ENCODE measurements around the gene SYNPO2L. TPM values are rescaled to one million over a fixed set of nuclear protein-coding genes. Genes with fewer than 3 reads are reported as not detected.
A peak's percentile ranks its signal among the peaks of the same experiment; 100 is the strongest.

SYNPO2L gene
- total RNA-seq, 1 donor from 2014 or later = 0.32 TPM

- Histone ChIP-seq H3K36me3 (no peaks in the 10 kb centered on the region), H3K4me3 (no peak overlapping the region), H3K27me3 (ENCODE audit: low read depth) (no peaks in the 10 kb centered on the region), H3K9me3 (no peaks in the 10 kb centered on the region), H3K27ac (no peak overlapping the region), H3K4me1 (peaks cover 21% of the 10 kb centered on the region)
- DNase-seq = no peak
- no peak for ATAC-seq
- TF ChIP-seq CTCF (IDR thresholded peaks at IDR 0.05) = no peak
- intact Hi-C loops (cut with DNase I) = no loop called here
These were observed 12.5 kb downstream of the SYNPO2L start for GRCh38 chr10:73643362-73643761.

GRCh38 chr10:73641328-73642060, 14.3 kb downstream of the SYNPO2L start, which contains the start of gene MYOZ1:
MYOZ1 (minus strand) TSS chr10:73641474; CDS start chr10:73640017, 1,457 bp downstream.
- Histone ChIP-seq H3K4me3 (no peak within 1 kb of the TSS), H3K36me3 (no peaks in the 10 kb centered on the region), H3K27ac (peak within 1 kb of the TSS; percentile 24), H3K27me3 (ENCODE audit: low read depth) (no peaks in the 10 kb centered on the region), H3K4me1 (peaks cover 6% of the 10 kb centered on the region), H3K9me3 (no peaks in the 10 kb centered on the region)
- DNase-seq (no peak), ATAC-seq (peak; percentile 58 to 74)
- intact Hi-C loops (cut with DNase I) = no loop called here
- TF ChIP-seq CTCF (IDR thresholded peaks at IDR 0.05) = no peak

GRCh38 chr10:73639286-73639685, 16.5 kb downstream of the SYNPO2L start:
- peak; percentile 33 for DNase-seq
- Histone ChIP-seq H3K27me3 (ENCODE audit: low read depth) (no peaks in the 10 kb centered on the region), H3K4me3 (no peak overlapping the region), H3K36me3 (no peaks in the 10 kb centered on the region), H3K4me1 (peaks cover 6% of the 10 kb centered on the region), H3K9me3 (no peaks in the 10 kb centered on the region), H3K27ac (no peak overlapping the region)
- intact Hi-C loops (cut with DNase I) = no loop called here
- peak; percentile 41 to 51 for ATAC-seq
- TF ChIP-seq CTCF (IDR thresholded peaks at IDR 0.05) = no peak

GRCh38 chr10:73635781-73636180, 20.0 kb downstream of the SYNPO2L start:
- ATAC-seq (no peak), DNase-seq (no peak)
- intact Hi-C loops (cut with DNase I) = no loop called here
- no peaks in the 10 kb centered on the region for H3K9me3 ChIP-seq
- H3K36me3 ChIP-seq = no peaks in the 10 kb centered on the region
- H3K4me1 ChIP-seq = no peaks in the 10 kb centered on the region
- no peak overlapping the region for H3K4me3 ChIP-seq
- H3K27me3 ChIP-seq (ENCODE audit: low read depth) = no peaks in the 10 kb centered on the region
- no peak overlapping the region for H3K27ac ChIP-seq
- TF ChIP-seq CTCF (IDR thresholded peaks at IDR 0.05) = no peak

- H3K4me3 ChIP-seq = no peak overlapping the region
- peak; percentile 34 to 35 for ATAC-seq
- no peaks in the 10 kb centered on the region for H3K27me3 ChIP-seq (ENCODE audit: low read depth)
- no peaks in the 10 kb centered on the region for H3K36me3 ChIP-seq
- DNase-seq = no peak
- H3K27ac ChIP-seq = no peak overlapping the region
- no peaks in the 10 kb centered on the region for H3K4me1 ChIP-seq
- intact Hi-C loops (cut with DNase I) = no loop called here
- H3K9me3 ChIP-seq = no peaks in the 10 kb centered on the region
- no peak for TF ChIP-seq CTCF (IDR thresholded peaks at IDR 0.05)
These were observed 21.4 kb downstream of the SYNPO2L start for GRCh38 chr10:73634421-73634820.
